H9 (cell line): ENCODE results near the gene ILDR2. TPM values are rescaled to one million over a fixed set of nuclear protein-coding genes. Genes with fewer than 3 reads are reported as not detected.
A peak's percentile ranks its signal among the peaks of the same experiment; 100 is the strongest.

Source experiments
- DNase-seq: peaks from one replicate; pipeline ENCODE4 v3.0.0-alpha.2; 2017
- H2AFZ ChIP-seq: one replicate; pipeline ENCODE4 v1.6.1; 2013; ENCODE audit warnings: mild to moderate bottlenecking, low read length, control low read depth, moderate library complexity
- H2AK5ac ChIP-seq: 2 replicates; pipeline ENCODE4 v1.6.1; 2013; ENCODE audit warnings: low read length, control low read depth, mixed read lengths; ENCODE audit not compliant: insufficient read length
- H2BK120ac ChIP-seq: one replicate; pipeline ENCODE4 v1.6.1; 2013; ENCODE audit warnings: low read depth, mild to moderate bottlenecking, low read length, control low read depth, inconsistent platforms; ENCODE audit not compliant: poor library complexity, severe bottlenecking
- H2BK12ac ChIP-seq: 2 replicates; pipeline ENCODE4 v1.6.1; 2013; ENCODE audit warnings: low read length, control low read depth, mixed read lengths, low read depth; ENCODE audit not compliant: insufficient read length
- H2BK15ac ChIP-seq: 2 replicates; pipeline ENCODE4 v1.6.1; 2013; ENCODE audit warnings: low read depth, low read length, control low read depth
- H2BK20ac ChIP-seq: one replicate; pipeline ENCODE4 v1.6.1; 2013; ENCODE audit warnings: low read depth, mild to moderate bottlenecking, low read length, control low read depth, inconsistent platforms; ENCODE audit not compliant: poor library complexity, severe bottlenecking
- H2BK5ac ChIP-seq: 2 replicates; pipeline ENCODE4 v1.6.1; 2013; ENCODE audit warnings: low read length, control low read depth, mixed read lengths; ENCODE audit not compliant: insufficient read length
- H3K14ac ChIP-seq: 2 replicates; pipeline ENCODE4 v1.6.1; 2013; ENCODE audit warnings: low read length, control low read depth; ENCODE audit not compliant: insufficient read depth
- H3K18ac ChIP-seq: 2 replicates; pipeline ENCODE4 v1.6.1; 2013; ENCODE audit warnings: low read depth, mild to moderate bottlenecking, mixed read lengths, low read length, control low read depth; ENCODE audit not compliant: insufficient read length
- H3K23ac ChIP-seq: 2 replicates; pipeline ENCODE4 v1.6.1; 2013; ENCODE audit warnings: low read length, control low read depth, mixed read lengths, low read depth; ENCODE audit not compliant: insufficient read length
- H3K23me2 ChIP-seq: 2 replicates; pipeline ENCODE4 v1.6.1; 2013; ENCODE audit warnings: low read depth, mild to moderate bottlenecking, mixed read lengths, low read length, control low read depth; ENCODE audit not compliant: insufficient read length, poor library complexity, severe bottlenecking
- H3K27ac ChIP-seq: 2 replicates; pipeline ENCODE4 v1.5.1; 2013; ENCODE audit warnings: low read length, control low read depth, mixed read lengths, low read depth; ENCODE audit not compliant: insufficient read length
- H3K27me3 ChIP-seq: 2 replicates; pipeline ENCODE4 v1.6.1; 2013; ENCODE audit warnings: low read length, control low read depth, inconsistent platforms; ENCODE audit not compliant: insufficient read depth
- H3K4ac ChIP-seq: 2 replicates; pipeline ENCODE4 v1.6.1; 2013; ENCODE audit warnings: low read depth, mild to moderate bottlenecking, control low read depth, inconsistent platforms, low read length, moderate library complexity
- H3K4me1 ChIP-seq: 2 replicates; pipeline ENCODE4 v1.6.1; 2013; ENCODE audit warnings: low read length, control low read depth, inconsistent platforms; ENCODE audit not compliant: insufficient read depth
- H3K4me2 ChIP-seq: 2 replicates; pipeline ENCODE4 v1.6.1; 2013; ENCODE audit warnings: low read length, control low read depth, mixed read lengths; ENCODE audit not compliant: insufficient read length, insufficient read depth
- H3K56ac ChIP-seq: 2 replicates; pipeline ENCODE4 v1.6.1; 2013; ENCODE audit warnings: low read depth, mild to moderate bottlenecking, mixed read lengths, low read length, control low read depth; ENCODE audit not compliant: insufficient read length
- H3K79me1 ChIP-seq: 2 replicates; pipeline ENCODE4 v1.6.1; 2013; ENCODE audit warnings: low read depth, mild to moderate bottlenecking, moderate library complexity, low read length, control low read depth, inconsistent platforms; ENCODE audit not compliant: insufficient read depth, poor library complexity, severe bottlenecking
- H3K79me2 ChIP-seq: 2 replicates; pipeline ENCODE4 v1.6.1; 2013; ENCODE audit warnings: low read length, control low read depth, inconsistent platforms; ENCODE audit not compliant: insufficient read depth
- H3K9ac ChIP-seq: 2 replicates; pipeline ENCODE4 v1.6.1; 2013; ENCODE audit warnings: low read length, control low read depth, mixed read lengths; ENCODE audit not compliant: insufficient read length; ENCODE audit errors: extremely low read depth
- H3K9me3 ChIP-seq: one replicate; pipeline ENCODE4 v1.6.1; 2013; ENCODE audit warnings: low read depth, low read length, inconsistent platforms; ENCODE audit not compliant: control insufficient read depth
- H3T11ph ChIP-seq: one replicate; pipeline ENCODE4 v1.6.1; 2013; ENCODE audit warnings: mild to moderate bottlenecking, low read length, control low read depth, inconsistent platforms
- H4K20me1 ChIP-seq: one replicate; pipeline ENCODE4 v1.6.1; 2013; ENCODE audit not compliant: control insufficient read depth, insufficient read length, insufficient read depth
- H4K5ac ChIP-seq: 2 replicates; pipeline ENCODE4 v1.6.1; 2013; ENCODE audit warnings: low read depth, mild to moderate bottlenecking, mixed read lengths, low read length, control low read depth; ENCODE audit not compliant: insufficient read length
- H4K8ac ChIP-seq: replicated peaks from 2 replicates; pipeline ENCODE4 v1.6.1; 2013; ENCODE audit warnings: low read length, control low read depth, mixed read lengths, low read depth; ENCODE audit not compliant: insufficient read length
- H4K91ac ChIP-seq: 2 replicates; pipeline ENCODE4 v1.6.1; 2013; ENCODE audit warnings: low read depth, mild to moderate bottlenecking, moderate library complexity, mixed read lengths, low read length, control low read depth; ENCODE audit not compliant: insufficient read length
- H3K27ac Mint-ChIP-seq, 3 experiments: 2 replicates in 2 of 3; 3 replicates in 1 of 3; pipeline ENCODE4 v1.8.0; 2020 to 2021; ENCODE audit warnings: mixed read lengths in 3 of 3, mild to moderate bottlenecking in 1 of 3, moderate library complexity in 1 of 3
- H3K27me3 Mint-ChIP-seq: 2 replicates; pipeline ENCODE4 v1.8.0; 2021; ENCODE audit warnings: low read depth, mild to moderate bottlenecking, moderate library complexity, mixed read lengths
- H3K36me3 Mint-ChIP-seq, 3 experiments: 2 replicates in 2 of 3; 3 replicates in 1 of 3; pipeline ENCODE4 v1.8.0; 2020 to 2021; ENCODE audit warnings: low read depth in 3 of 3, mixed read lengths in 3 of 3; ENCODE audit not compliant: insufficient read depth in 1 of 3
- H3K4me1 Mint-ChIP-seq, 2 experiments: 2 replicates each; pipeline ENCODE4 v1.8.0; 2020; ENCODE audit warnings: mixed read lengths in 2 of 2
- H3K4me3 Mint-ChIP-seq, 2 experiments: 2 replicates in 1 of 2; 3 replicates in 1 of 2; pipeline ENCODE4 v1.8.0; 2020 to 2021; ENCODE audit warnings: mild to moderate bottlenecking in 2 of 2, mixed read lengths in 2 of 2, moderate library complexity in 1 of 2
- H3K9me3 Mint-ChIP-seq, 2 experiments: 2 replicates in 1 of 2; 3 replicates in 1 of 2; pipeline ENCODE4 v1.8.0; 2020; ENCODE audit warnings: mild to moderate bottlenecking in 2 of 2, mixed read lengths in 2 of 2, moderate library complexity in 1 of 2
- WGBS: extraction: QIAGEN DNeasy Blood & Tissue Kit; methylation state at CpG from one replicate; pipeline ENCODE4 v1.1.7; 2013; ENCODE audit warnings: missing lambda C conversion rate, low lambda C conversion rate, mixed read lengths; ENCODE audit not compliant: insufficient read length; ENCODE audit errors: extremely low coverage; 5-methylcytosine and 5-hydroxymethylcytosine counted together
- total RNA-seq: library from RNA; stranded (reverse); gene quantifications from 2 replicates; pipeline ENCODE4 v1.2.1, GENCODE V29; 2021
- TF ChIP-seq, protein P1 (sequence below): fragments of 200-600 bp; sonication (generic); conservative IDR thresholded peaks from 3 replicates; pipeline ENCODE4 v1.8.0; 2021; ENCODE audit warnings: antibody characterized with exemption, mild to moderate bottlenecking

Gene ILDR2
- total RNA-seq, 1 experiment from 2014 or later, result 1.1 TPM

DNA sequence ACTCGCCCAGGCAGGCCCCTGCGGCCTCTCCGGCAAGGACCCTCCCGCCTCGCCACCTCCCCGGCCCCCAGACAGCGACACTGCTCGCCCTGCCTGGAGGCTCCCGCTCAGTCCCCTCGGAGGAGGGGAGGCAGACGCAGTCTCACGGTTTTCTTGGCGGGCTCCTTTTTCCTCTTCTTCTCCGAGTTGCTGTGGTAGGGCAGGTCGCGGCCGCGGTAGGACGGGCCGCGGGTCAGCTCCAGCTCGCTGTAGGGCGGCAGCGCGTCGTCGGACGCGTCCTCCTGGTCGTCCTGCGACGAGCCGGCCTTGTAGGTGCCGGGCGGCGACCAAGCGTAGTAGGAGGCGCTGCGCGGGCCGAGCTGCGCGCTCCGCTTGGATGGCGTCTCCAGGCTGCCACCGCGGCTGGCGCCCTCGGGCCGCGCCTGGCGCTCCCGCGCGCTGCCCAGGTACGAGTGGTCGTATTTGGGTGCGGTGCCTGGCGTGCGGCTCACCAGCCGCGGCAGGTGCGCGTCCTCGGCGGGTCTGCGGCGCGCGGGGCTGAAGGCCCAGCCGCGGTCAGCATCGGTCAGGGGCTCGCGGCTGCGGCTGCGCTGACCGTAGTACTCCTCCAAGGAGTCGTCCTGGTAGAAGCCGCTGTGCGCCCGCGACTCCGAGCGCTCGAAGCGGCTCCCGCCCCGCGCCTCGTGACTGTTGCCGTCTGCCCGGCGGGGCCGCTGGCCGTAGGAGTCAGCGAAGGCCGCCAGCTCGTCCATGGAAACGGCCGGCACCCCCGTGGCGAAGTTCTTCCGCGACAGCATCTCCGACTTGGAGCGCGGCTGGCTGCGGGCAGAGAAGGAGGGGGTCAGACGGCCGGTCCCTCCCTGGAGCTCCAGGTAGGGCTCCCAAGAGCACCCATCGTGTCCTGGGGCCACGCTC, 54.5 kb downstream of the ILDR2 start:
- Histone ChIP-seq H3K9me3 (no peaks in the 10 kb centered on the region), H3K79me2 (no peaks in the 10 kb centered on the region), H2AFZ (no peak overlapping the region), H2BK120ac (no peak overlapping the region), H3K4me1 (peaks cover 5% of the 10 kb centered on the region; the same call in 1 of the 2 replicates), H2BK15ac (no peak overlapping the region), H3T11ph (no peak overlapping the region), H2BK20ac (no peak overlapping the region), H3K23ac (no peak overlapping the region), H3K23me2 (peaks cover 4% of the 10 kb centered on the region), H4K8ac (no peak overlapping the region), H4K91ac (no peak overlapping the region), H3K79me1 (no peaks in the 10 kb centered on the region), H3K4ac (no peak overlapping the region), H3K9ac (no peak overlapping the region), H4K20me1 (no peaks in the 10 kb centered on the region), H3K27ac (no peak overlapping the region), H2BK12ac (no peak overlapping the region), H3K14ac (peak overlapping the region; percentile 1; the same call in 1 of the 2 replicates), H4K5ac (no peak overlapping the region), H3K18ac (no peak overlapping the region), H3K27me3 (peaks cover 25% of the 10 kb centered on the region; the same call in 1 of the 2 replicates), H3K4me2 (peak overlapping the region; percentile 42), H2AK5ac (no peak overlapping the region), H2BK5ac (no peak overlapping the region), H3K56ac (no peak overlapping the region)
- H3K27me3 Mint-ChIP-seq, result peaks cover 63% of the 10 kb centered on the region
- no CpG with 5 or more reads among the region's 113 CpGs for WGBS
- H3K27ac Mint-ChIP-seq, result no peak overlapping the region
- peaks cover 14 to 21% of the 10 kb centered on the region in 2 experiments for H3K4me1 Mint-ChIP-seq
- TF ChIP-seq, protein P1, sequence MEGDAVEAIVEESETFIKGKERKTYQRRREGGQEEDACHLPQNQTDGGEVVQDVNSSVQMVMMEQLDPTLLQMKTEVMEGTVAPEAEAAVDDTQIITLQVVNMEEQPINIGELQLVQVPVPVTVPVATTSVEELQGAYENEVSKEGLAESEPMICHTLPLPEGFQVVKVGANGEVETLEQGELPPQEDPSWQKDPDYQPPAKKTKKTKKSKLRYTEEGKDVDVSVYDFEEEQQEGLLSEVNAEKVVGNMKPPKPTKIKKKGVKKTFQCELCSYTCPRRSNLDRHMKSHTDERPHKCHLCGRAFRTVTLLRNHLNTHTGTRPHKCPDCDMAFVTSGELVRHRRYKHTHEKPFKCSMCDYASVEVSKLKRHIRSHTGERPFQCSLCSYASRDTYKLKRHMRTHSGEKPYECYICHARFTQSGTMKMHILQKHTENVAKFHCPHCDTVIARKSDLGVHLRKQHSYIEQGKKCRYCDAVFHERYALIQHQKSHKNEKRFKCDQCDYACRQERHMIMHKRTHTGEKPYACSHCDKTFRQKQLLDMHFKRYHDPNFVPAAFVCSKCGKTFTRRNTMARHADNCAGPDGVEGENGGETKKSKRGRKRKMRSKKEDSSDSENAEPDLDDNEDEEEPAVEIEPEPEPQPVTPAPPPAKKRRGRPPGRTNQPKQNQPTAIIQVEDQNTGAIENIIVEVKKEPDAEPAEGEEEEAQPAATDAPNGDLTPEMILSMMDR, result 0 out of 3 replicates have a peak, but pooled peaks have one; percentile 13
- H3K4me3 Mint-ChIP-seq, result peak overlapping the region; percentile 65 to 82
- DNase-seq, result peak; percentile 71
- H3K9me3 Mint-ChIP-seq, result no peaks in the 10 kb centered on the region
- H3K36me3 Mint-ChIP-seq, result no peaks in the 10 kb centered on the region; a peak in 1 of 7 replicates
